NCI-H774 (cell line): Measurements from ENCODE around the gene AGTPBP1.
"Not testable (repeated sequence)": the region's sequence is repeated elsewhere in the genome, so short reads cannot be mapped to it uniquely, and the experiment has no call there.

Experiments
- DNase-seq: peaks from one replicate; lab custom pipeline; 2025; lab: John Stamatoyannopoulos, UW

AGTPBP1 gene

GRCh38 chr9:85741875-85742596 lies at the start of gene AGTPBP1:
TSS of gene AGTPBP1 (minus strand) at chr9:85741954. CDS start at chr9:85712533, 29,421 bp downstream.
- DNase-seq, result peak; percentile 95

- not testable (repeated sequence) for DNase-seq
Measured at GRCh38 chr9:85786116-85786515, 44.4 kb upstream of the AGTPBP1 start.

- not testable (repeated sequence) for DNase-seq
Measured at GRCh38 chr9:85773844-85774243, 32.1 kb upstream of the AGTPBP1 start.

- DNase-seq, result not testable (repeated sequence)
Measured at GRCh38 chr9:85761802-85762201, 20.0 kb upstream of the AGTPBP1 start.

GRCh38 chr9:85757716-85758115 lies 16.0 kb upstream of the AGTPBP1 start:
- not testable (repeated sequence) for DNase-seq

- DNase-seq, result not testable (repeated sequence)
Measured at GRCh38 chr9:85756216-85756615, 14.5 kb upstream of the AGTPBP1 start.

- DNase-seq, result no peak
Measured at GRCh38 chr9:85746309-85746708, 4.6 kb upstream of the AGTPBP1 start.

- no peak for DNase-seq
Measured at GRCh38 chr9:85745203-85745602, 3.4 kb upstream of the AGTPBP1 start.

- DNase-seq, result no peak
Measured at GRCh38 chr9:85744480-85744879, 2.7 kb upstream of the AGTPBP1 start.

GRCh38 chr9:85743275-85744128 lies 1.7 kb upstream of the AGTPBP1 start:
- no peak for DNase-seq

- DNase-seq, result no peak
Measured at GRCh38 chr9:85742597-85742936, 813 bp upstream of the AGTPBP1 start.

GRCh38 chr9:85741095-85741874 lies 469 bp downstream of the AGTPBP1 start:
- no peak for DNase-seq

- no peak for DNase-seq
Measured at GRCh38 chr9:85740787-85741094, 1.0 kb downstream of the AGTPBP1 start.

GRCh38 chr9:85738509-85738908 lies 3.2 kb downstream of the AGTPBP1 start:
- DNase-seq, result no peak

GRCh38 chr9:85737671-85738070 lies 4.1 kb downstream of the AGTPBP1 start:
- no peak for DNase-seq

GRCh38 chr9:85730916-85731630 lies 10.7 kb downstream of the AGTPBP1 start:
- no peak for DNase-seq

- no peak for DNase-seq
Measured at GRCh38 chr9:85729882-85730281, 11.9 kb downstream of the AGTPBP1 start.

- no peak for DNase-seq
Measured at GRCh38 chr9:85727500-85727899, 14.3 kb downstream of the AGTPBP1 start.

- no peak for DNase-seq
Measured at GRCh38 chr9:85726737-85727136, 15.0 kb downstream of the AGTPBP1 start.

- no peak for DNase-seq
Measured at GRCh38 chr9:85723215-85723614, 18.5 kb downstream of the AGTPBP1 start.

GRCh38 chr9:85719411-85719810 lies 22.3 kb downstream of the AGTPBP1 start:
- DNase-seq, result not testable (repeated sequence)

GRCh38 chr9:85717818-85718217 lies 23.9 kb downstream of the AGTPBP1 start:
- DNase-seq, result not testable (repeated sequence)
